SKM-1 treated with dmso at 0.1 percent for 144 hours (cell line): ENCODE data around the gene CA7.
"Not testable (repeated sequence)": the region's sequence is repeated elsewhere in the genome, so short reads cannot be mapped to it uniquely, and the experiment has no call there.

Experiments used
- DNase-seq: peaks from one replicate; lab custom pipeline; 2025; ENCODE audit not compliant: unreplicated experiment; lab: John Stamatoyannopoulos, UW

Gene CA7

DNA sequence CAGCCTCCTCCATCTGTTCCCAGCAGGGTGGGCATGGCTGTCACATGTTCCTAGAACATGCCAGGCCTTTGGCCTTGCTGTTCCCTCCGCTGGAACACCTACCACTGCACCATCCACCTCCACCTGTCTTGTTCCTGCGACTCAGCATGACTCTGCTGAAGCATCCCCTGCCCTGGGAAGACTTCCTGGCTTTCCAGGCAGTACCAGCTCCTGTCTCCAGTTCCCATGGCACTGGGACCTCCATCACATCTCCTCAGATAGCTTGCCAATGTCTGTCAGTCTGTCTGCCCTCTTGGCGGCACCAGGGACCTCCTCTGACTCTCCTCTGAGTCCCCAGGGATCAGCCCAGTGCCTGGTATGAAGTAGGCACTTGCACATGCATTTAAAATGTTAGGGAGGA is 51.8 kb downstream of the CA7 start:
- DNase-seq: no peak

DNA sequence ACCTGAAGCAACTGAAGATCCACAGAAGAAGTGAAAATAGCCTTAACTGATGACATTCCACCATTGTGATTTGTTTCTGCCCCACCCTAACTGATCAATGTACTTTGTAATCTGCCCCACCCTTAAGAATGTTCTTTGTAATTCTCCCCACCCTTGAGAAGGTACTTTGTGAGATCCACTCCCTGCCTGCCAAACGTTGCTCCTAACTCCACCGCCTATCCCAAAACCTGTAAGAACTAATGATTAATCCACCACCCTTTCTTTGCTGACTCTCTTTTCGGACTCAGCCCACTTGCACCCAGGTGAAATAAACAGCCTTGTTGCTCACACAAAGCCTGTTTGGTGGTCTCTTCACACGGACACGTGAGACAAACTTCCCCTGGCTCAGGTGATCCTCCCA is 52.5 kb downstream of the CA7 start:
- not testable (repeated sequence) for DNase-seq

DNA sequence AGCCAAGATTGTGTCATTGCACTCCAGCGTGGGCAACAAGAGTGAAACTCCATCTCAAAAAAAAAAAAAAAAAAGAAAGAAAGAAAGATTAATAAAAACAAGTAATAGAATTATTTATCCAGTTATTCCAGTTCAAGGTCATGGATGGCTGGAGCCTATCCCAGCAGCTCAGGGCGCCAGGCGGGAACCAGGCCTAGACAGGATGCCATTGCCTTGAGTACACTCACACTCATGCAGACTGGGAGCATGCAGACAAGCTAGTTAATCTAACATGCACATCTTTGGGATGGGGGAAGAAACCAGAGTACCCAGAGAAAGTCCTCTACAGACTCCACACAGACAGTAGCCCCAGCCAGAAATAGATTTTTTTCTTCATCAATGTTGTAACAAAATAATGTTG is 54.0 kb downstream of the CA7 start:
- no peak for DNase-seq

DNA sequence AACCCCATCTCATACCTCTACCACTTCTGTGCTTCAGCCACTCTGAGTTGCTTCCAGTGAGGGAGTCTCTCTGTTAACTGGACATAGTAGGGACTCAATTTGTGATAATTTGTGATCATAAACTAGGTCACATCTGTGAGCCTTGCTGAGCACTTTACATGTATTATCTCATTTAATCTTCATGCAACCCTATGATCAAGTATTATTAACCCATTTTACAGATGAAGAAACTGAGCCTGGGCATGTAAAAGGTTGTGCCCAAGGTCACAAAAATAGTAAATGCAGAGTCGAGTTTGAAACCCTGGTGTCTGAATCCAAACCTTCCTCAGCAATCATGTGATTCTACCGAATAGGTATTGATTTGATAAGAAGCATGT is 54.7 kb downstream of the CA7 start:
- DNase-seq: no peak

DNA sequence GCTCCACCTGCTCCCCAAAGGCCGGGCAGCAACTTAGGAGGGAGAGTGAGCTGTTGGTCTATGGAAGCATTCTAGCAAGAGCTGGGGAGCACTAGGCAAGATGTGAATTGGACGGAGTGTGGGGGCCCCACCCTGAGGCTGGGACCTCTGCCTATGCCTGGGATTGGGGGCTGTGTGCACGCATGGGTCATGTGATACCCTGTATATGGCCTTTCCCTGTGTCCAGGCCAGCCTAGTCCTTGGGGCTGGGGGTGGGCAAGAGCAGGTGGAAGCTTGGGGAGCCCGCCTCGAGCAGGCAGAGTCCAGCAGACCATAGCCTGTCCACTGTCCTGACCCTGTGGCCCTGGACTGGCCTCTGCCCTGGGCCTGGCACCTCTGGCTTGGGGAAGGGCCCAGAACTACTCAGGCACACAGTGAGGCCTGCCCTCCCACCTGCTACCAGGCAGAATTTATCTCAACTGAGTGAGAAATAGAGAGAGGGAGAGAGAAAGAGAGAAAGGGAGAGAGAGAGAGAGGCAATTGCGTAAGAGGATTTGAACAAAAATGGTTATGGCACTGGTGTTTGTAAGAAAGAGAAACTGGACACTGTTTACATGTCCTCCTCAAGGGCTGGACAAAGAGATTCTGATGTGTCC is 55.2 kb downstream of the CA7 start:
- peak; percentile 6 for DNase-seq

DNA sequence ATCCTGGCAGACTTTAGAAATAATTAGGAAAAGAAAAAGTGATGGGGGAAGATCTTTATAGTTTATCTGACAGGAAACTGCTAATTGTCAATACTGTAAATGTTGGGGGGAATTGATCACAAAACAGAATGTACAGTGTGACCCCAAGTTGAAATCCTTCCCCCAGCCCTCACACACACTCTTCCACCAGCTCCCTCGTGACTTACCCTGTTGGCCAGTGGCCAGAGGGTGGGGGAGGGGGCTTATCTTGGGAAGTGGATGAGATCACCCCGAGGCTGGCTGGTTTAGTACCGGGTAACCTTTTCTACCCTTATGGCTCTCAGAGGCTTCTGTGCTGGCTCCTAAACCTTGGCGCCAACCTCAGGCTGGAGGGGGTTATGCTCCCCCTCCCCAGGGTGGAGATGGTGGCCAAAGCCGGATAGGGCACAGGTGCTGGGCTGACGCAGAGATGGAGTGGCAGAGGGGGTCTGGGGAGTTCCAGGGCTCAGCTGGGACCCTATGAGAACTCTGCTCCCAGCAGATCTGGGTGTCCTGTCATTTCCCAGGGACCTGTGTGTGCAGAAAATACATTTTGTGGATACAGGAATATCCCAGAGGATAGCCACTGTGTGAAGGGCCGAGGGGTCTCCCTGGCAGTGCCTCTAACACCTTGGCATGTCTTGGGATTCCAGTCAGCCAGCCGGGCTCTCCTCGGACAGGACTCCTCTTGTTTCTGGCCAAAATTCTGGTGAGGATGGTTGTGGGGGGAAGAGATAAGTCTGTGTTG is 55.9 kb downstream of the CA7 start:
- DNase-seq: no peak

DNA sequence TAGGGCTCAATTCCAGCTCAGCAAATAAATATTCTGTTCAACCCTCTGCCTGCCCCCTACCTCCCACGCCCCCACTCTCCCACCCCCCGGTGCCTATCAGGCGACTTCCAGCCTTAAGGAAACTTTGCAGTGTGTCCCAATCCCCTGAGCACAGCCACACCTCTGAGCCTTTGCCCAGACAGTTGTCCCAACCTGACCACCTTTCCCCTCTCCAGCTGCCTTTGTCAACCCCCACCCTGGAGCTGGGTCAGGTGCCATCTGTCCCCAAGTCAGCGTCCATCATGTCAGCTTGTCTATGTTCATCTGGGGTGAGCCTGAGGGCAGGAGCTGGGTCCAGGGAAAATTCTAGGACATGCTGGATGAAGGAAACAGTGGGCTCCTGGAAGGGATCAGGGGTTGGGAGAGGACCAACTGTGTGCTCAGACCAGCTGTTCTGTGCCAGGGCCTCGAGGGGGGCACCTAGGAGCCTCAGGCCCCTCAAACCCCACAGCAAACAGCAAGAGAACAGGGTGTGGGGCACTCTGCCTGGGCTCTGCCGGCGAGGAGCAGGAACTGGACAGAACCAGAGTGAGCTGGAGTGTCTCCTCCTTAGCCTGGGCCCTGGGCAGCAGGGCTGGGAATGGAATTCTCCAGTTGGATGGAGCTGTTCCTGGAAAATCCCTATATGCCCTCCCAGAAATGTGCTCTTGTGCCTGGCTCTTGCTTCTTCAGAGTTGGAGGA is 56.7 kb downstream of the CA7 start:
- no peak for DNase-seq

DNA sequence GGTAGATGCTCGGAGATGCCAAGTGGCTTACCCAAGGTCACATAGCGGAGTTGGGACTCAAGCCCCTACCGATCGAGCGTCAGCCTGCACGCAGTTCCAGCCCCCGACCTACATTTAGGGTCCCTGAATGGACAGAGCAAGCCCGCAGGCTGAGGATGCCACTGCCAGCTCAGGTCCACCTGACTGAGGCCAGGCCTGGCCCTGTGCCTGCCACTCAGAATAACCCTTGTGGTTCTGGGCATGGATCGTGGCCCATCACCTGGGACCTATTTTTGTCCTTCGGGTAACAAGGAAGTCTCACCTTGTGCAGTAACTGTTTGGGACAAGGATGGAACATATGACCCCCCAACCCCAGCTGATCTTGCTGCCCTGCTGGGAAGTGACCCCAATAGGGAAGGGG is 57.4 kb downstream of the CA7 start:
- no peak for DNase-seq

DNA sequence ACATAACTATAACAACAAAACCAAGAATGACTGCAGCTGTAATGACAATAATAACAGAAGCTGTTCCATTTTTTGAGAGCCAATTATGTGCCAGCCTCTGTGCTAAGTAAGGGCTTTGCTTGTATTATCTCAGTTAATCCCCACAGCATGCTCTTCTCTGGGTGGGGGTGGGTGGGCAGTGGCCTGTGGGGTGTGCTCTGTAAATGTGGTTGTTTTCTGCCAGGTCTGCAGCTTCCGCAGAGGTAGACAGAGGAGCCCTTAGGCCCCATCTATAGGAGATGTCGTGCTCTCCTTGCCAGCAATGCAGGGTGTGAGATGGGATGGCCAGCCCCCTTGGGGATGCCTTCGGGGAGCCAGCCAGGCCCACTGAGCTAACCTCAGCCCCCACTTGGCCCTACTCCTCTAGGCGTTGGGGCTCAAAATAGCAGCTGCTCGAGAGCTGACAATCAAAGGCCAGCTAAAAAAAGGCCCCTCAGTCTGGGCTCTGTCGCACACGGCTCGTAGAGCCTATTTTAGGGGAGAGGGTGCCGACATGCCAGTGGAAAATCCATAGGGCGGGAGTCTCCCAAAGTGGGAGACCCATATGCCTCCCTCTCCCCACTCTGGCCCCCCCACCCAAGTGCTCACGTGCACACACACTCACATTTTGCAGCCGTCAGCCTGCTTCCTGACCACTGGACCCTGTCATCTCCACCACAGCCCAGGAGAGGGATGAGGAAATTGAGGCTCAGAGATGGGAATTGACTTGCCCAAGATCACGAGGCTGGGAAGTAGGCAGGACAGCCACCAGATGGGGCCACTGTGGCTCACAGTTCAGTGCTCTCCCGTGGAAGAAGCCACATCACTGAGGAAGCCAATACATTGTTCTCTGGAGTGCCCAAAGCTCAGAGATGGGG is 58.7 kb downstream of the CA7 start:
- no peak for DNase-seq
